K562 (cell line): ENCODE measurements around the gene GDF2. TPM values are rescaled to one million over a fixed set of nuclear protein-coding genes. Genes with fewer than 3 reads are reported as not detected.
A peak's percentile ranks its signal among the peaks of the same experiment; 100 is the strongest.

ENCODE experiments used
- ATAC-seq: fragments of 200-7000 bp; cut with Tn5 transposase; 3 replicates; pipeline ENCODE4 v1.9.1; 2020; ENCODE audit warnings: moderate library complexity
- BruUV-seq: library from RNA; stranded (reverse); fragments of 400-500 nt; replicated peaks from 2 replicates; lab custom pipeline; 2021; lab: Mats Ljungman, UMichigan
- CTCF ChIA-PET: fragments of 300-600 bp; formaldehyde crosslinking; extraction: SDS; loops from one replicate; lab custom pipeline; 2021; ENCODE audit warnings: low intra/inter-chr PET ratio; lab: Yijun Ruan, JAX
- POLR2A ChIA-PET: fragments of 300-600, 350-650 bp; sonication (Branson Sonifier 250); formaldehyde crosslinking; extraction: SDS; loops from one replicate; lab custom pipeline; 2021; ENCODE audit warnings: antibody characterized with exemption, inconsistent platforms; lab: Yijun Ruan, JAX
- DNase-seq, 4 experiments: peaks; one replicate each; pipeline versions ENCODE4 v3.0.0 to v3.0.0-alpha.2; 2011 to 2018; ENCODE audit warnings: low spot score in 3 of 4, mixed read lengths in 3 of 4; ENCODE audit errors: extremely low read depth in 1 of 4
- FAIRE-seq: peaks from 2 replicates; lab custom pipeline; 2011; peaks lifted over from hg19 to GRCh38; lab: Jason Lieb, UNC
- H2AFZ ChIP-seq: 2 replicates; pipeline ENCODE4 v1.6.0; 2011; ENCODE audit warnings: low read depth, low read length, control low read depth, inconsistent platforms
- H3K27ac ChIP-seq: fragments of 200-600 bp; 3 replicates; pipeline ENCODE4 v1.8.0; 2011; ENCODE audit warnings: low read depth, mild to moderate bottlenecking, control low read depth, inconsistent platforms, low read length, moderate library complexity, mixed read lengths; ENCODE audit errors: extremely low read depth
- H3K27me3 ChIP-seq, 2 experiments: fragments of 300-600 bp in 1 of 2; 2 replicates in 1 of 2; 3 replicates in 1 of 2; pipeline versions ENCODE4 v1.6.0 to v1.8.0; 2011; ENCODE audit warnings: inconsistent platforms in 2 of 2, low read length in 2 of 2, mild to moderate bottlenecking in 1 of 2, mixed read lengths in 1 of 2, moderate library complexity in 1 of 2; ENCODE audit not compliant: control insufficient read depth in 2 of 2, insufficient read depth in 2 of 2
- H3K36me3 ChIP-seq: fragments of 300-600 bp; 3 replicates; pipeline ENCODE4 v1.8.0; 2011; ENCODE audit warnings: mild to moderate bottlenecking, low read length, inconsistent platforms; ENCODE audit not compliant: control insufficient read depth, insufficient read depth
- H3K4me1 ChIP-seq, 2 experiments: fragments of 200-600 bp in 1 of 2; replicated peaks in 1 of 2; 2 replicates in 1 of 2; 3 replicates in 1 of 2; pipeline versions ENCODE4 v1.5.1 to v1.8.0; 2011; ENCODE audit warnings: inconsistent platforms in 2 of 2, low read length in 2 of 2, mild to moderate bottlenecking in 1 of 2, mixed read lengths in 1 of 2, moderate library complexity in 1 of 2; ENCODE audit not compliant: control insufficient read depth in 2 of 2, insufficient read depth in 2 of 2
- H3K4me2 ChIP-seq: 2 replicates; pipeline ENCODE4 v1.6.1; 2011; ENCODE audit warnings: low read length, control low read depth, inconsistent platforms, mixed read lengths; ENCODE audit not compliant: insufficient read depth
- H3K4me3 ChIP-seq: fragments of 200-600 bp; sonication (generic), shearing (Covaris generic); 2 replicates; pipeline ENCODE4 v1.5.1; 2016; ENCODE audit warnings: control low read depth, inconsistent platforms
- H3K79me2 ChIP-seq: fragments of 200-600 bp; 3 replicates; pipeline ENCODE4 v1.8.0; 2011; ENCODE audit warnings: low read length, inconsistent platforms; ENCODE audit not compliant: control insufficient read depth, insufficient read depth
- H3K9ac ChIP-seq, 2 experiments: 2 replicates each; pipeline versions ENCODE4 v1.6.0 to v1.6.1; 2011; ENCODE audit warnings: low read depth in 2 of 2, low read length in 2 of 2, control low read depth in 1 of 2, inconsistent platforms in 1 of 2, mild to moderate bottlenecking in 1 of 2, mixed read lengths in 1 of 2; ENCODE audit not compliant: insufficient read depth in 1 of 2
- H3K9me1 ChIP-seq: one replicate; pipeline ENCODE4 v1.6.0; 2011; ENCODE audit warnings: inconsistent platforms, mild to moderate bottlenecking, low read length, moderate library complexity; ENCODE audit not compliant: control insufficient read depth, insufficient read depth
- H3K9me3 ChIP-seq: replicated peaks from 2 replicates; pipeline ENCODE4 v1.5.1; 2011; ENCODE audit warnings: low read depth, low read length, inconsistent platforms; ENCODE audit not compliant: control insufficient read depth, insufficient read depth
- H4K20me1 ChIP-seq: replicated peaks from 2 replicates; pipeline ENCODE4 v1.6.1; 2011; ENCODE audit warnings: low read length, inconsistent platforms, mixed read lengths; ENCODE audit not compliant: control insufficient read depth, insufficient read depth
- CBX8 ChIP-seq: fragments of 200-600 bp; sonication (generic); IDR thresholded peaks from 2 replicates; pipeline ENCODE4 v1.6.1; 2012; ENCODE audit warnings: borderline replicate concordance, mixed run types, low read depth, mild to moderate bottlenecking, moderate library complexity, mixed read lengths, low read length, control low read depth, inconsistent platforms; ENCODE audit not compliant: poor library complexity, severe bottlenecking; ENCODE audit errors: extremely low read depth
- KLF1 ChIP-seq: fragments of 450-650 bp; IDR thresholded peaks from 2 replicates; pipeline ENCODE4 v1.6.1; 2016; ENCODE audit warnings: missing genetic modification characterization, missing compliant biosample characterization
- LEF1 ChIP-seq: fragments of 450-650 bp; IDR thresholded peaks from 2 replicates; pipeline ENCODE4 v1.6.1; 2016; ENCODE audit warnings: mild to moderate bottlenecking
- MAFG ChIP-seq: fragments of 450-650 bp; conservative IDR thresholded peaks from 2 replicates; pipeline ENCODE4 v1.6.1; 2016; ENCODE audit warnings: missing genetic modification characterization, missing compliant biosample characterization
- MEIS2 ChIP-seq: fragments of 450-650 bp; IDR thresholded peaks from 2 replicates; pipeline ENCODE4 v1.6.1; 2014; ENCODE audit warnings: mild to moderate bottlenecking; ENCODE audit not compliant: partially characterized antibody
- NFIC ChIP-seq: fragments of 450-650 bp; IDR thresholded peaks from 2 replicates; pipeline ENCODE4 v1.6.1; 2017; ENCODE audit warnings: mild to moderate bottlenecking, inconsistent platforms
- ZNF3 ChIP-seq: fragments of 250-450 bp; sonication (Bioruptor Pico); IDR thresholded peaks from 2 replicates; pipeline ENCODE4 v1.5.0; 2021; ENCODE audit warnings: mild to moderate bottlenecking, moderate library complexity
- ZNF324 ChIP-seq: fragments of 250-450 bp; sonication (Bioruptor Pico); IDR thresholded peaks from 2 replicates; pipeline ENCODE4 v1.4.0; 2020; ENCODE audit warnings: mild to moderate bottlenecking
- WGBS: fragments of 100-300 bp; shearing (Covaris generic); methylation state at CpG from one replicate; pipeline ENCODE4 v1.1.6; 2016; ENCODE audit warnings: low coverage, mixed read lengths; ENCODE audit not compliant: insufficient coverage; ENCODE audit errors: missing lambda C conversion rate; 5-methylcytosine and 5-hydroxymethylcytosine counted together
- in situ Hi-C: fragments of 300-500 bp; cut with MboI; formaldehyde crosslinking; loops from 4 replicates; pipeline ENCODE4 v1.15.0; 2018; ENCODE audit warnings: inconsistent platforms, mixed read lengths
- intact Hi-C: fragments of 100-400 bp; cut with micrococcal nuclease; formaldehyde crosslinking; loops from 2 replicates; pipeline ENCODE4 v1.14.2; 2022
- polyA plus RNA-seq, 8 experiments: library from polyadenylated mRNA; depleted of rRNA in 4 of 8; stranded (reverse) in 5 of 8; unstranded in 3 of 8; fragments of >200 nt; fragmentation: Nextera tagmentation in 2 of 8; fragmentation: Illumina TruSeq in 1 of 8; extraction: Ambion mirVana in 2 of 8; extraction: Trizol in 1 of 8; gene quantifications; 2 replicates each; pipeline versions ENCODE4 v1.2.1 to v1.2.3, GENCODE V29; 2011 to 2014; ENCODE audit warnings: inconsistent platforms in 1 of 8, missing spikeins in 1 of 8
- total RNA-seq, 7 experiments: library from RNA; depleted of rRNA in 6 of 7; stranded (reverse); fragments of >200 nt in 6 of 7; fragmentation: Illumina TruSeq in 2 of 7; extraction: Trizol in 2 of 7; gene quantifications; 2 replicates each; pipeline versions ENCODE4 v1.2.1 to v1.2.3, GENCODE V29; 2011 to 2021; ENCODE audit warnings: low replicate concordance in 1 of 7
- TF ChIP-seq, protein P1 (sequence below), 2 experiments: IDR thresholded peaks in 1 of 2; conservative IDR thresholded peaks in 1 of 2; 2 replicates each; pipeline ENCODE4 v1.6.1; 2016; ENCODE audit warnings: low read depth in 2 of 2, mild to moderate bottlenecking in 1 of 2, missing compliant biosample characterization in 1 of 2, missing genetic modification characterization in 1 of 2, moderate library complexity in 1 of 2
- TF ChIP-seq, protein P2 (sequence below): fragments of 450-650 bp; IDR thresholded peaks from 2 replicates; pipeline ENCODE4 v1.6.1; 2016
- TF ChIP-seq, protein P3 (sequence below): fragments of 250-450 bp; sonication (Bioruptor Pico); IDR thresholded peaks from 2 replicates; pipeline ENCODE4 v1.4.0; 2020
- TF ChIP-seq, protein P4 (sequence below): fragments of 250-450 bp; sonication (Bioruptor Pico); IDR thresholded peaks from 2 replicates; pipeline ENCODE4 v1.8.0; 2021; ENCODE audit warnings: moderate library complexity, mild to moderate bottlenecking, inconsistent platforms

GDF2 gene
- total and polyA plus RNA-seq, 9 of the 15 experiments (the other 6 are each of a cell fraction or from before 2014, with no cell fraction given): 0.08 to 0.58 (median 0.27) TPM; not detected in 2

DNA sequence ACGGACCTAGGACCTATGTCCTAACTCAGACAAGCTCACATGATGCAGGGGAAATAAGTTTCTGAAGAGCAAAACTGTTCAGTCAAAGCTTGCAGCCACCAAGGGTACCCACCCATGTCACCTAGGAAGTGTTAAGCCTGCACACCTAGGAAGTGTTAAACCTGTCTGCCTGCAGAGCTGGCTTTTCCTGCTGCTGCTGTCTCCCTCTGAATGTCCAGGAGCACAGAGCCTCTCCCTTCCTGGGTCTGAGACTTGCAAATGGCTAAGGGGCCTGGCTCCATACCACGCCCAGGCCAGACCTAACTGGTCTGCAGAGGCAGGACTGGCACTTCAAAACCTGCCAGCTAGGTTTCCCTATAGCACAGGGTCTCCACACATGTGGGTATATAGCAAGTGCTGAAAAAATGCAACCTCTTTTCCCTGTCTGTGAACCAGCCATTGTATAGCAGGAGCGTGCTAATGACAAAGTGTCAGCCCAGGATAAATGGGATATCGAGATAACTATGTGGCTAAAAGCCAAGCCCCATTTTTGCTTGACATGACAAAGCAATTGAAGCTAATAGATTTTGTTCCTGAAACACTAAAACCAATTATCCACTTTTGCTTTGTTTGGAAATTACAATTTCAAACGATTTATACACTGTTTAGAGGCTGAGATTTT, 1.5 kb downstream of the GDF2 start:
- no TSS peak for BruUV-seq
- in situ Hi-C loops: no loop called here
- Histone ChIP-seq H3K9me1 (no peaks in the 10 kb centered on the region), H2AFZ (peak overlapping the region; percentile 25; the same call in 1 of the 2 replicates), H3K36me3 (no peaks in the 10 kb centered on the region), H3K27me3 (no peaks in the 10 kb centered on the region), H3K79me2 (no peaks in the 10 kb centered on the region), H3K4me3 (no peak overlapping the region), H3K4me2 (peak overlapping the region; percentile 8; the same call in 1 of the 2 replicates), H3K27ac (no peak overlapping the region), H3K9me3 (no peaks in the 10 kb centered on the region), H3K4me1 (peaks cover 40 to 41% of the 10 kb centered on the region in 2 experiments), H3K9ac (peak overlapping the region in 1 of 2 experiments; percentile 64; a peak in 1 of 4 replicates), H4K20me1 (no peaks in the 10 kb centered on the region)
- TF ChIP-seq MAFG (tag): 0 out of 2 replicates have a peak, but pooled peaks have one; percentile 5
- TF ChIP-seq, protein P1, sequence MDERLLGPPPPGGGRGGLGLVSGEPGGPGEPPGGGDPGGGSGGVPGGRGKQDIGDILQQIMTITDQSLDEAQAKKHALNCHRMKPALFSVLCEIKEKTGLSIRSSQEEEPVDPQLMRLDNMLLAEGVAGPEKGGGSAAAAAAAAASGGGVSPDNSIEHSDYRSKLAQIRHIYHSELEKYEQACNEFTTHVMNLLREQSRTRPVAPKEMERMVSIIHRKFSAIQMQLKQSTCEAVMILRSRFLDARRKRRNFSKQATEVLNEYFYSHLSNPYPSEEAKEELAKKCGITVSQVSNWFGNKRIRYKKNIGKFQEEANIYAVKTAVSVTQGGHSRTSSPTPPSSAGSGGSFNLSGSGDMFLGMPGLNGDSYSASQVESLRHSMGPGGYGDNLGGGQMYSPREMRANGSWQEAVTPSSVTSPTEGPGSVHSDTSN (CRISPR knock-in tag; IDR thresholded peaks at IDR 0.05; ENCODE audit: low read depth): no peak
- TF ChIP-seq, protein P1 (tag; conservative IDR thresholded peaks at IDR 0.05; ENCODE audit: low read depth): peak; percentile 88
- TF ChIP-seq NFIC: peak; percentile 64
- TF ChIP-seq CBX8: no peak
- TF ChIP-seq, protein P2, sequence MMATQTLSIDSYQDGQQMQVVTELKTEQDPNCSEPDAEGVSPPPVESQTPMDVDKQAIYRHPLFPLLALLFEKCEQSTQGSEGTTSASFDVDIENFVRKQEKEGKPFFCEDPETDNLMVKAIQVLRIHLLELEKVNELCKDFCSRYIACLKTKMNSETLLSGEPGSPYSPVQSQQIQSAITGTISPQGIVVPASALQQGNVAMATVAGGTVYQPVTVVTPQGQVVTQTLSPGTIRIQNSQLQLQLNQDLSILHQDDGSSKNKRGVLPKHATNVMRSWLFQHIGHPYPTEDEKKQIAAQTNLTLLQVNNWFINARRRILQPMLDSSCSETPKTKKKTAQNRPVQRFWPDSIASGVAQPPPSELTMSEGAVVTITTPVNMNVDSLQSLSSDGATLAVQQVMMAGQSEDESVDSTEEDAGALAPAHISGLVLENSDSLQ: 0 out of 2 replicates have a peak, but pooled peaks have one; percentile 25
- TF ChIP-seq ZNF3 (CRISPR knock-in tag): no peak
- TF ChIP-seq MEIS2: peak; percentile 87
- TF ChIP-seq LEF1: no peak
- TF ChIP-seq, protein P3, sequence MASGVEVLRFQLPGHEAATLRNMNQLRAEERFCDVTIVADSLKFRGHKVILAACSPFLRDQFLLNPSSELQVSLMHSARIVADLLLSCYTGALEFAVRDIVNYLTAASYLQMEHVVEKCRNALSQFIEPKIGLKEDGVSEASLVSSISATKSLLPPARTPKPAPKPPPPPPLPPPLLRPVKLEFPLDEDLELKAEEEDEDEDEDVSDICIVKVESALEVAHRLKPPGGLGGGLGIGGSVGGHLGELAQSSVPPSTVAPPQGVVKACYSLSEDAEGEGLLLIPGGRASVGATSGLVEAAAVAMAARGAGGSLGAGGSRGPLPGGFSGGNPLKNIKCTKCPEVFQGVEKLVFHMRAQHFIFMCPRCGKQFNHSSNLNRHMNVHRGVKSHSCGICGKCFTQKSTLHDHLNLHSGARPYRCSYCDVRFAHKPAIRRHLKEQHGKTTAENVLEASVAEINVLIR (CRISPR knock-in tag): no peak
- TF ChIP-seq, protein P4, sequence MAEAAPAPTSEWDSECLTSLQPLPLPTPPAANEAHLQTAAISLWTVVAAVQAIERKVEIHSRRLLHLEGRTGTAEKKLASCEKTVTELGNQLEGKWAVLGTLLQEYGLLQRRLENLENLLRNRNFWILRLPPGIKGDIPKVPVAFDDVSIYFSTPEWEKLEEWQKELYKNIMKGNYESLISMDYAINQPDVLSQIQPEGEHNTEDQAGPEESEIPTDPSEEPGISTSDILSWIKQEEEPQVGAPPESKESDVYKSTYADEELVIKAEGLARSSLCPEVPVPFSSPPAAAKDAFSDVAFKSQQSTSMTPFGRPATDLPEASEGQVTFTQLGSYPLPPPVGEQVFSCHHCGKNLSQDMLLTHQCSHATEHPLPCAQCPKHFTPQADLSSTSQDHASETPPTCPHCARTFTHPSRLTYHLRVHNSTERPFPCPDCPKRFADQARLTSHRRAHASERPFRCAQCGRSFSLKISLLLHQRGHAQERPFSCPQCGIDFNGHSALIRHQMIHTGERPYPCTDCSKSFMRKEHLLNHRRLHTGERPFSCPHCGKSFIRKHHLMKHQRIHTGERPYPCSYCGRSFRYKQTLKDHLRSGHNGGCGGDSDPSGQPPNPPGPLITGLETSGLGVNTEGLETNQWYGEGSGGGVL (CRISPR knock-in tag): no peak
- no peak for TF ChIP-seq ZNF324 (CRISPR knock-in tag)
- no peak for TF ChIP-seq KLF1 (tag)
- DNase-seq (no peak), FAIRE-seq (no peak), ATAC-seq (no peak)
- ChIA-PET CTCF (interaction anchor here (0.9 kb wide), 1 partner anchor 12 kb away, joined by 3 read pairs; no protein-coding TSS in a partner anchor), POLR2A (interaction anchor here (0.8 to 2.6 kb wide), 5 partner anchors 8 to 20 kb away, joined by 3 to 11 read pairs (median 3); no protein-coding TSS in a partner anchor)
- intact Hi-C loops: no loop called here
- 28% methylated on average over 5 of the region's 5 CpGs for WGBS
